NCI-H460 (cell line): ENCODE results near the gene TRIM44. TPM values are rescaled to one million over a fixed set of nuclear protein-coding genes. Genes with fewer than 3 reads are reported as not detected.
"Not testable (repeated sequence)": the region's sequence is repeated elsewhere in the genome, so short reads cannot be mapped to it uniquely, and the experiment has no call there.

ENCODE experiments used
- DNase-seq: peaks from one replicate; pipeline ENCODE4 v3.0.0-alpha.2; 2016; ENCODE audit warnings: low read depth; ENCODE audit errors: extremely low read depth
- total RNA-seq: library from RNA; depleted of rRNA; stranded (reverse); fragments of >200 nt; shearing (Covaris generic); gene quantifications from 2 replicates; pipeline ENCODE4 v1.2.3, GENCODE V29; 2014

TRIM44 gene
- total RNA-seq, 1 experiment from 2014 or later: 20.8 TPM

GRCh38 chr11:35668350-35668749, 5.8 kb downstream of the TRIM44 start:
- DNase-seq: not testable (repeated sequence)

GRCh38 chr11:35671396-35672127, 9.0 kb downstream of the TRIM44 start:
- DNase-seq: no peak

GRCh38 chr11:35672608-35673007, 10.0 kb downstream of the TRIM44 start:
- DNase-seq: no peak

- no peak for DNase-seq
Observed at GRCh38 chr11:35675901-35676610, 13.5 kb downstream of the TRIM44 start.

- DNase-seq: no peak
Observed at GRCh38 chr11:35676611-35676965, 14.0 kb downstream of the TRIM44 start.

- no peak for DNase-seq
Observed at GRCh38 chr11:35677904-35678303, 15.3 kb downstream of the TRIM44 start.

GRCh38 chr11:35678471-35678870, 15.9 kb downstream of the TRIM44 start:
- DNase-seq: no peak

GRCh38 chr11:35678975-35679374, 16.4 kb downstream of the TRIM44 start:
- DNase-seq: no peak

- DNase-seq: no peak
Observed at GRCh38 chr11:35680506-35680905, 17.9 kb downstream of the TRIM44 start.

GRCh38 chr11:35681163-35681767, 18.7 kb downstream of the TRIM44 start:
- no peak for DNase-seq

GRCh38 chr11:35682230-35683173, 19.9 kb downstream of the TRIM44 start:
- DNase-seq: no peak

- no peak for DNase-seq
Observed at GRCh38 chr11:35683728-35684339, 21.3 kb downstream of the TRIM44 start.

GRCh38 chr11:35688023-35688422, 25.4 kb downstream of the TRIM44 start:
- no peak for DNase-seq

- DNase-seq: no peak
Observed at GRCh38 chr11:35689081-35689996, 26.8 kb downstream of the TRIM44 start.

GRCh38 chr11:35702126-35702525, 39.6 kb downstream of the TRIM44 start:
- no peak for DNase-seq

- no peak for DNase-seq
Observed at GRCh38 chr11:35709376-35709775, 46.8 kb downstream of the TRIM44 start.

GRCh38 chr11:35711173-35711910, 48.8 kb downstream of the TRIM44 start:
- DNase-seq: no peak

- no peak for DNase-seq
Observed at GRCh38 chr11:35711924-35712323, 49.3 kb downstream of the TRIM44 start.

- no peak for DNase-seq
Observed at GRCh38 chr11:35712533-35712932, 50.0 kb downstream of the TRIM44 start.
